ENCODE data around the gene DNMT1.

DNMT1 gene

DNA sequence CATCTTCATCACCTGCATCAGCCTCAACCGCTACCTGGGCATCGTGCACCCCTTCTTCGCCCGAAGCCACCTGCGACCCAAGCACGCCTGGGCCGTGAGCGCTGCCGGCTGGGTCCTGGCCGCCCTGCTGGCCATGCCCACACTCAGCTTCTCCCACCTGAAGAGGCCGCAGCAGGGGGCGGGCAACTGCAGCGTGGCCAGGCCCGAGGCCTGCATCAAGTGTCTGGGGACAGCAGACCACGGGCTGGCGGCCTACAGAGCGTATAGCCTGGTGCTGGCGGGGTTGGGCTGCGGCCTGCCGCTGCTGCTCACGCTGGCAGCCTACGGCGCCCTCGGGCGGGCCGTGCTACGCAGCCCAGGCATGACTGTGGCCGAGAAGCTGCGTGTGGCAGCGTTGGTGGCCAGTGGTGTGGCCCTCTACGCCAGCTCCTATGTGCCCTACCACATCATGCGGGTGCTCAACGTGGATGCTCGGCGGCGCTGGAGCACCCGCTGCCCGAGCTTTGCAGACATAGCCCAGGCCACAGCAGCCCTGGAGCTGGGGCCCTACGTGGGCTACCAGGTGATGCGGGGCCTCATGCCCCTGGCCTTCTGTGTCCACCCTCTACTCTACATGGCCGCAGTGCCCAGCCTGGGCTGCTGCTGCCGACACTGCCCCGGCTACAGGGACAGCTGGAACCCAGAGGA lies 80.6 kb downstream of the DNMT1 start:
- DNase-seq (ENCODE audit: low read depth in 2 of 2): no peak

DNA sequence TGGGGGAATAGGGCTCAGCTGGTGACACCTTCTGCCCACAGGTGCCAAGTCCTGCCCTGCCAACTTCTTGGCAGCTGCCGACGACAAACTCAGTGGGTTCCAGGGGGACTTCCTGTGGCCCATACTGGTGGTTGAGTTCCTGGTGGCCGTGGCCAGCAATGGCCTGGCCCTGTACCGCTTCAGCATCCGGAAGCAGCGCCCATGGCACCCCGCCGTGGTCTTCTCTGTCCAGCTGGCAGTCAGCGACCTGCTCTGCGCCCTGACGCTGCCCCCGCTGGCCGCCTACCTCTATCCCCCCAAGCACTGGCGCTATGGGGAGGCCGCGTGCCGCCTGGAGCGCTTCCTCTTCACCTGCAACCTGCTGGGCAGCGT lies 81.2 kb downstream of the DNMT1 start:
- no peak for DNase-seq (ENCODE audit: low read depth in 2 of 2)

DNA sequence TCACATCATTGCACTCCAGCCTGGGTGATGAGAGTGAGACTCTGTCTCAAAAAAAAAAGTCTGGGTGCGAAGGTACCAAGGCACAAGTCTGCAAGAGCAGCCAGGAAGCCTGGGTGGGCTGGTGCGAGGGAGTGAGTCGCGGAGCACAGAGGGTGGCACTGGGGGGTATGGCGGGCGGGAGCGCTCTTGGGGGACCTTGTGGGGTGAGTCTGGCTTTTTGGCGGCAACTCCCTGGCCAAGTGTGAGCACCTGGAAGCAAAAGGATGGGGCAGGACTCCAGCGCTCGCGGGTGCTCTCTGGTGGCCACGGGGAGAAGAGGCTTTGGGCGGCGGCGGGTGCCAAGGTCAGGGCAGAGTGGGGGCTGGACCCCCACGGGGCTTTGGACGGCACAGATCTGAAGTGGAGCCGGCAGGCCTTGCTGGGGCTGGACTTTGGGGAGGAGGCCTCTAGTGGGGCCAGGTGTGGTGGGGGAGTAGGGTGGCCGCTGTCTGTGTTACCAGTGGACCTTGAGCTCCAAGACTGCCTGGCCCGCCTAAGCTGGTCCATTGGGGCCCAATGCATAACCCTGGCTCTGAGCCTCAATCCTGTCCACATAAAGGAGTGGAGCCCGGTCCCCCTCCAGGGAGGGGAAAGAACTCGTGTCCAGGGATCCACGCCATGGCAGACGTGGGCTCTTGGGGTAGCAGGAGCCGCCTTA lies 81.7 kb downstream of the DNMT1 start:
- no peak for DNase-seq (ENCODE audit: low read depth in 2 of 2)

DNA sequence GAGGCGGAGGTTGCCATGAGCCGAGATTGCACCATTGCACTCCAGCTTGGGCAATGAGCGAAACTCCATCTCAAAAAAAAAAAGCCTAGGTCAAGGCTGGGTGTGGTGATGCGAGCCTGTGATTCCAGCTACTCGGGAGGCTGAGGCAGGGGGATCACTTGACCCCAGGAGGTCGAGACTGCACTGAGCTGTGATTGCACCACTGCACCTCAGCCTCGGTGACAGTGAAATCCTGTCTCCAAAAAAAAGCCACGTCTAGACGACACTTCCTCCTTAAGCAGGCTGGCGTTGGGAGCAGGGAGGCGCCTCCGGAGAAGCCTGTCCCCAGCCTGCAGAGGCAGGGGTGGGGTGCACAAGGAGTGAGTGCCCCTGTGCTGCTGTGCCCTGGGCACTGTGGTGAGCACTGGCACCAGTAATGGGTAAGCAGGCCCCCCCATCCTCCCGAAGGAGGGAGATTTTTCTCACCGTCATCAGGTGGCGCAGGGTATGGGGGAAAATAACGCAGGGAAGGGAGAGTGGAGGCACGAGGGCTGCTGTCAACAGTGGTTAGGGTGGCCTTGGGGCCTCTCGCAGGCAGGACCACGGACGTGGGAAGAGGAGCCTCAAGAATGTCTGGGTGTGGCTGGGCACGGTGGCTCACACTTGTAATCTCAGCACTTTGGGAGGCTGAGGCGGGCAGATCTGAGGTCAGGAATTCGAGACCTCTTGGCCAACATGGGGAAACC lies 82.6 kb downstream of the DNMT1 start:
- DNase-seq (ENCODE audit: low read depth in 2 of 2): no peak

DNA sequence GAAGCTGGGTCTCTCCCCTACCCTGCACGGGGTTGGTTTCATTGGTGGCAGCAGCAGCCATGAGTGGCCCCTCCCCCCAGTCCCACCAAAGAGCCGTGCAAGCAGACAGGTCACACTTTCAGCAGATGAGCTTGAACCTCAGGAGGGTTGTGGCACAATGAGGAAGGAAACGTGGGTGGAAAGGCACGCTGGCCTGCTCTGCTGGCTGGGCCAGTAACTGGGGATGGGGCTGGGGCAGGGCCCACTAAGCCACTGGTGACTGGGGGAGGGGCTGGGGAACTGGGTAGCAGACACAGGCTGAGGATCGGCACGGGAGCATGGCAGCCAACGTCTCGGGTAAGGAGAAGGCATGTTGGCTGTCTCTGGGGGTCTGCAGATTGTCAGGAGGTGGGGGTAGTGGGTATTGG lies 83.3 kb downstream of the DNMT1 start, which contains the start of gene P2RY11:
Gene P2RY11 (plus strand): TSS at position 289 of the 407 bp plus-strand sequence. CDS start 29 bp downstream, at position 318.
- no peak for DNase-seq (ENCODE audit: low read depth in 2 of 2)

DNA sequence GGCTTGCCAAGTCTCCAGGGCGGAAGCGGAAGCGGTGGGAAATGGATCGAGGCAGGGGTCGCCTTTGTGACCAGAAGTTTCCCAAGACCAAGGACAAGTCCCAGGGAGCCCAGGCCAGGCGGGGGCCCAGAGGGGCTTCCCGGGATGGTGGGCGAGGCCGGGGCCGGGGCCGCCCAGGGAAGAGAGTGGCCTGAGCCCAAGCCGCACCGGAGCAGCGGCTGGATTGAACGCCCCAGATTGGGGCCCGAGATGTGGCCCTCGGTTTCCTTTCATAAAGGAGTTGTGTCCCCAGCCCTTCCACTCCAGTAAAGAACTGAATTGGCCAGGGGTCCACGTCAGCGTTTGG lies 83.8 kb downstream of the DNMT1 start:
- no peak for DNase-seq (ENCODE audit: low read depth in 2 of 2)

DNA sequence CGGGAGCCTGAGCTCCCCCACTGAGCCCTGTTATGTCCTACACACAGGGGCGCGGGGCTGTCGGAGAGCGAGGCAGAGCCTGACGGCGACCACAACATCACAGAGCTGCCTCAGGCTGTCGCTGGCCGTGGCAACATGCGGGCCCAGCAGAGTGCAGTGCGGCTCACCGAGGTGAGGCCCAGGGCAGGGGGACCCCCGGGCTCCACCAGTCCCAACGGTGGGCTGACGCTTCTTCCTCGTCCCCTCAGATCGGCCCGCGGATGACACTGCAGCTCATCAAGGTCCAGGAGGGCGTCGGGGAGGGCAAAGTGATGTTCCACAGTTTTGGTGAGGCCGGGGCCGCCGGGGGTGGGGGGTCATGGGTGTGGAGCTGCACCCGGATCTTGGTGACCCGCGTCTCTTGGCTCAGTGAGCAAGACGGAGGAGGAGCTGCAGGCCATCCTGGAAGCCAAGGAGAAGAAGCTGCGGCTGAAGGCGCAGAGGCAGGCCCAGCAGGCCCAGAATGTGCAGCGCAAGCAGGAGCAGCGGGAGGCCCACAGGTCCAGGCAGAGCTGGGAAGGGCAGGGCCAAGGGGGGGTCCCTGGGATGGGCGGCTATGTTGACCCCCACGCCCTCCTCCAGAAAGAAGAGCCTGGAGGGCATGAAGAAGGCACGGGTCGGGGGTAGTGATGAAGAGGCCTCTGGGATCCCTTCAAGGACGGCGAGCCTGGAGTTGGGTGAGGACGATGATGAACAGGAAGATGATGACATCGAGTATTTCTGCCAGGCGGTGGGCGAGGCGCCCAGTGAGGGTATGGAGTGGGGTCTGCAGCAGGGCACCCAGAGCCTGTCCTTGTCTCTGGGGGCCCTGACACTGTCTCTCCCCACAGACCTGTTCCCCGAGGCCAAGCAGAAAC lies 84.4 kb downstream of the DNMT1 start:
- DNase-seq (ENCODE audit: low read depth in 2 of 2): no peak

DNA sequence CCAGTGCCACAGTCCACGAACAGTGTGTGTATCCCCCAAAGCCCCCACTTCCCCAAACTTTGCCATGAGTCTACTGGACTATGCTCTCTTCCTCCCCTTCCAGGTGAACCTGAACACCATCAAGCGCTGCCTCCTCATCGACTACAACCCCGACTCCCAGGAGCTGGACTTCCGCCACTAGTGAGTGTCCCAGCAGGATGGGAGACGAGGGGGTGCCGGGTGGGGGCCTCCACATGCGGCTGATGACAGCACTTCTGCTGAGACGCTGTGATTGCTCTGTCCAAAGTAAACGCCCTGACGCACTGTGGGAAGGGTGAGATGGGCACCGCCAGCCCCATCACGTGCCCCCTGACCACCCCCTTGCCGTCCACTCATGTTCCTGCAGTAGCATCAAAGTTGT lies 85.2 kb downstream of the DNMT1 start:
- no peak for DNase-seq (ENCODE audit: low read depth in 2 of 2)

DNA sequence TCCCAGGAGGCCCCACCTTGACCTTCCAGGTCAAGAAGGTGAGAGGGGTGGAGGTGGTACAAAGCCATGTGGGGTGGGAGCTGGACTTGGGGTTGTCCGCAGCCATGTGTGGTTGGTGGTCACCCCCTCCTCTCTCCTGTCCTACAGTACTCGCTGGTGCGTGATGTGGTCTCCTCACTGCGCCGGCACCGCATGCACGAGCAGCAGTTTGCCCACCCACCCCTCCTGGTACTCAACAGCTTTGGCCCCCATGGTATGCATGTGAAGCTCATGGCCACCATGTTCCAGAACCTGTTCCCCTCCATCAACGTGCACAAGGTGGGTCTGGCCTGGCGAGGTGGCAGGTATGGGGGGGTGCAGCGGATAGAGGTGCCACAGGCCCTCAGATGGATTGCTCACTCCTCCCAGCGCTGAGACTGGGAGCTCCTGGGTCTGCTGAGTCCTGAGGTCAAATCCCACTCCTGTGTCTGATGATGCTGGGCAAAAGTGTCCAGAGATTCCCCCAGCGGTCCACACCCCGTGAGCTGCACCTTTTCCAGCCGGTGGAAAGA lies 86.9 kb downstream of the DNMT1 start:
- DNase-seq (ENCODE audit: low read depth in 2 of 2): no peak

DNA sequence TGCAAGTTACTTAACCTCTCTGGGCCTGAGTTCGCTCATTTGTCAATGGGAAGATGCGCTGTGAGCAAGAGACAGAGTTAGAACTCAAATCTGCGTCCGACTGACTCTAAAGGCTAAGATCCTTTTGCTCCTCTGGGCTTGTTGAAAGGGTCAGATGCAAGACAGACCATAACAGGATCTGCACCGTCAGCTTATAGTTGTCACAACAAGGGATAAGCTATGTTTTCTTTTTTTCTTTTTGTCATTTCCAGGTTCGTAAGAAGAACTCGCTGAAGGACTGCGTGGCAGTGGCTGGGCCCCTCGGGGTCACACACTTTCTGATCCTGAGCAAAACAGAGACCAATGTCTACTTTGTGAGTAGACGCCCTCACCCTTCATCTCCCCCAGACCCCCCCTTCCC lies 87.5 kb downstream of the DNMT1 start:
- DNase-seq (ENCODE audit: low read depth in 2 of 2): no peak

DNA sequence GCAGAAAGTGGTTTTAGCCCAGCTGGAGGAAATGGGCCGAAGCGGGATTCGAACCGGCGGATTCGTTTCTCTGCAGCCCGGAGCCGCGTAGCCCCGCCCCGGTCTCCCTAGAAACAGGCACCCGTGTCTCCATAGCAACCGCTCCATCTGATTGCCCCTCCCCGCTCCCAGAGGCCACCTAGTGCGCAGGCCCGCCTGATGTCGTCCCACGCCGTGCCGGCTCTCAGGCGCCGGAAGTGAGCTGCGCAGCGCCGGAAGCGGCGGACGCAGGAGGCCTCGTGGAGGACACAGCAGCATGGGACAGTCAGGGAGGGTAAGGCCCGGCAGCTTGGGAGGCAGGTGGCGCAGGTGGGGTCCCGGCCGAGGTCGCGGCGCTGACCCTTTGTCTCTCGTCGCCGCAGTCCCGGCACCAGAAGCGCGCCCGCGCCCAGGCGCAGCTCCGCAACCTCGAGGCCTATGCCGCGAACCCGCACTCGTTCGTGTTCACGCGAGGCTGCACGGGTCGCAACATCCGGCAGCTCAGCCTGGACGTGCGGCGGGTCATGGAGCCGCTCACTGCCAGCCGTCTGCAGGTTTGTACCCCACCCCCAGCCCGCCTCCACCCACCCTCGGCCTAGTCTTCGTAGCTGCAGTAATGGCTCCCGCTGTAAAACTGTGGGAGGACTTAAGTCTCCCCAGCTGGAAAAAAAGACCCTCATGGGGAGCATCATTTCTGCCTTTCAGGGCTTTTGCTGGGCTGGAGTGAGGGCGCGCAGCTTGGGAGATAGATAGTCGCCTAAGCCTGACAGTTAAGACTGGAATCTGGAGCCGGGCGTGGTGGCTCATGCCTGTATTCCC lies 88.4 kb downstream of the DNMT1 start, which contains the start of gene PPAN:
Gene PPAN (plus strand): TSS at position 263 of the 837 bp plus-strand sequence. CDS start 33 bp downstream, at position 296.
- DNase-seq (ENCODE audit: low read depth in 2 of 2): peak; percentile 96

DNA sequence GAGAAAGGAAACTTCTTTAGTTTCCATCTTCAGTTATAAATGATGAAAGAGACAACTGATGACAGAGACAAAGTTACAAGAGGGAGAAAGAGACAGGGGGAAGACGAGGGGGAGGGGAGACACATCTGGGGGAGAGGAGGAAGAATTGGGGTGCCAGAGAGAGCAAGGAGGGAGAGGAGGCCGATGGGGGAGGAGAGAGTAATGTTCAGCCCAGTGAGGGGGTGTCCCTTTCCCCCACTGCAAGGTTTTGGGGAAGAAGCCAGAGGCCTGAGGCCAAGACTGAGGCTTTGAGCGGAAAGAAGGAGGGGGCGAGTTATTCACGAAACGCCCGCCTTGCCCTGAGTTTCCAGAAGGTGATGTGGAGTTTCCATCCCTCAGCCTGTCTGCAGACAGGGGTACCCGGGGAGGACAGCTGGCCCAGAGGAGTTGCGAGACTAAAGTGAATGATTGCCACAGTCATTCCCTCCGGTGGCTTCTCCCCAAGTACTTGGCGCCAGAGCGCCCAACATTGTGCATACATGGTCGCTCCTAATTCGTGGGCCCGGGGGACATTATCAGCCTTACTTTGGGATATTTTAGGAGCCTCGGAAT lies 89.1 kb downstream of the DNMT1 start:
- DNase-seq (ENCODE audit: low read depth in 2 of 2): no peak

DNA sequence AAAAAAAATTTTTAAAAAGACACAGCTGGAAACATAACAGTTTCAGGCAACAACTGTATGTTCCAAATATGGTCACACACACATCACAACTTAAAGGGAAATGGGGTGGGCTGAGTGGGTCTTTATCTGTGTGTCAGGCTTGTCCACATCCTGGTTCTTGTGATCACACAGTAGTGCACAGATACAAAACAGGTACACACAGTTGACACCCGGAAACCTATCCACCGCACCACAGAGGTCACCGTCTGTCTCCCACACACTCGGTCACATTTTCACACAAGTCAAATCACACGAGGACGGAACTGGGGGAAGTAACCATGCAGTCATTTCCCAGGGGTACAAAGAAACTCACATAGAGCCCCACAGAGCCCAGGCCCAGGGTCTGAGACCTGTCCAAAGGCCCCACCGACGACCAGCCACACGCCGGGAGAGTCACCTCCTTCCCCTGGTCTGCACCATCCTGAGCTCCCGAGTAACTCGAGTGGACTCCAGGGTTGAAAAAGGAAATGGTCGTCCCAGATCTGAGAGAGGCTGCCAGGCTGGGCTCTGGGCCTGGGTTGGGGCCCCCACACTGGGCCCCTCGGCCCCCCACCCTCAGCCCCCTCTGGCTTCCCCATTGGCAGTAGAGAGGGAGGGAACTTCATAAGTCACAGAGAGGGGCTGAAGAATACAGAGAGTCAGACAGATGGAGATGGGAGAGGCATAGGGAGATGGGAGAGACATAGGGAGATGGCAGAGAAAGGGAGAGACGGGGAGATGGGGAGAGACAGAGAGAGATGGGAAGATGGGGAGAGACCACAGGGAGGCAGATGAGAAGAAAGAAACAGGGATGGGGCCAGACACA lies 89.9 kb downstream of the DNMT1 start:
- no peak for DNase-seq (ENCODE audit: low read depth in 2 of 2)

DNA sequence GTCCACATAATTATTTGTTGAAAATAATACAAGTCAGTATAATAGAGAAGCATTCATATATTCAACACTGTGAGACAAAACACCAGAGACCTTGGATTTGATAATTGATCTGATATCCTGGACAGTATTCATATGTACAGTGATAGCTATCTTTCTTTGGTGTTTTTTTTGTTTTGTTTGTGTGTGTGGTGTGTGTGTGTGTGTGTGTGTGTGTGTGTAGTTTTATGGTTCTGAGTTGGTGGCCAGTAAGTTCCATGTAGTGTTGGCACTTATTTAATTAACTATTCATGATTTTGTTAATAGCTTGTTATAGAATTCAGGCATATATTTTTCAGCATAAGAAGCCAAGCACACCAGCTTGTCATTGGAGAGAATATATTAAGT lies 90.6 kb downstream of the DNMT1 start:
- no peak for DNase-seq (ENCODE audit: low read depth in 2 of 2)

DNA sequence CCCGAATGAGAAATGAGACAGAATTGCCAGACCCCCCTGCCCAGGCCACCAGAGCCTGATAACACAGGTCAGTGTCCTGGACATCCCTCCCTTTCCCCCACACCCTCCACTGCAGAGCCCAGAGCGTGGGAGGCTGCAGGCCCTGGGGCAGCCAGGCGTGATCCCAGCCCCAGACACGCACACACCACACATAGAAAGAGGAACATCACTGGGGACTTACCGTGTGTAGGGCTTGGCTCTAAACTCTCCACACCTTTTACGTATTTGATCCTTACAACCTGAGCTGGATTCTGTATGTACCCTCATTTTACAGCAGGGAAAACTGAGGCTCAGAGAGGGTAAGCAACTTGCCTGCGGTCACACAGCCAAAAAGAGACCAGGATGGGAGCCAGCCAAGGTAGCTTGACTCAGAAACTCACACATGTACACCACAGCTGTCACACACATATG lies 91.9 kb downstream of the DNMT1 start:
- no peak for DNase-seq (ENCODE audit: low read depth in 2 of 2)

DNA sequence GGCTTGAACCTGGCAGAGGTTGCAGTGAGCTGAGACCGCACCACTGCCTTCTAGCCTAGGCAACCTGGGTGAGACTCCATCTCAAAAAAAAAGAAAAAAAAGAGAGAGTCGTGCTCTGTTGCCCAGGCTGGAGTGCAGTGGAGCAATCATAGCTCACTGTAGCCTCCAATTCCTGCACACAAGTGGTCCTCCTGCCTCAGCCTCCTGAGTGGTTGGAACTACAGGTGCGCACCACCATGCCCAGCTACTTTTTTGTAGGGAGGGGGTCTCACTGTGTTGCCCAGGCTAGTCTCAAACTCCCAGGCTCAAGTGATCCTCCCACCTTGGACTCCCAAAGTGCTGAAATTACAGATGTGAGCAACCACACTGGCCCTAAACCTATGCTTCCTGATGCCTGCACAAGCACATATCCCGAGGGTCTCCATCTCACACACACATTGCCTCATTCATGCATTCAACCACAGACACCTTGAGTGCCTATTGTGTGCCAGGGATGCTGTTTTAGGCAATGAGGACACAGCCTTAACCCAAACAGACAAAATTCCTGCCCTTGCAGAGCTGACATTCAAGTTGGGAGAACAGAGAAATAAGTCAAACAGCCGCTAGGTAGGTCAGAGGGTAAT lies 94.5 kb downstream of the DNMT1 start:
- no peak for DNase-seq (ENCODE audit: low read depth in 2 of 2)

DNA sequence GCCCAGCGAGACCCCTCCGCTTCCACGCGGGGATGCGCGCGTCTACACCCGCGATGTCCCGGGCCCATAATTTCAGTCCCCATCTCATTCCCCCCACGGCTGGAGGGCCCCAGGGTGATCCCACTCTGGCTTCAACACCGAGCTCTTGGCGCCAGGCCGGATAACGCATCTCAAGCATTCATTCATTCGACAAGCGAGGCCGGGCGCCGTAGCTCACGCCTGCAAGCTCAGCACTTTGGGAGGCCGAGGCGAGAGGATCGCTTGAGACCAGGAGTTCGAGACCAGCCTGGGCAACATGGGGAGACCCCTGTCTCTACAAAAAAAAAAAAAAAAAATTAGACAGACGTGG lies 98.2 kb downstream of the DNMT1 start:
- DNase-seq (ENCODE audit: low read depth in 2 of 2): no peak

DNA sequence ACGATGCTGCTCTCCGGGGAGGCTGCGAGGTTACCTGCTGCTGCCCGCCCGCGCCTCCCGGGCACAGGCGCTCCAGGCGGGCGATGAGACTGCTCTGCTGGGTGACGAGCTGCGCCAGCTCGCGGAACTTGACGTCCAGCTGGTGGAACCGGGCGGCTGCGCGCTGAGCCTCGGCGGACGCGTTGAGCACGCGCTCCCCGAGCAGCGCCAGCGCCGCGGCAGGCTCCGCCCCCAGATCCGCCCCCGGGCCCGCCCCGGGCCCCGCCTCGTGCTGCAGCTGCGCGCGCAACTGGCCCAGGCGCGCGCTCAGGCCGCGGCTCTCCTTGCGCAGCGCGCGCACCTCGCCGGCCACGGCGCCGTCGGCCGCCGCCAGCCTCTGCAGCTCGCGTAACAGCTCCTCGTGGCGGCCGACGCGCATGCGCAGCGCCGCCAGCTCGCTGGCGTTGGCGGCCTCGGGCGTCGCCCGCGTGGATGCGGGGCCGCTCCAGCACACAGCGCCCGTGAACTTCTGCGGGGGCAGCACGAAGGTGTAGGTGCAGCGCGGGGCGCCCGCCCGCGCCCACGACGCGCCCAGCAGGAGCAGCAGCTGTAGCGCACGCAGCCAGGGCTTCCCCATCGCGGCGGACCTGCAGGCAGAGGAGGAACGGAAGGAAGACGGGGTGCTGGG lies 98.7 kb downstream of the DNMT1 start:
- peak; percentile 81 to 82 for DNase-seq (ENCODE audit: low read depth in 2 of 2)

Measured in fibroblast of skin of left quadriceps (primary cell).